Lower leg skin (tissue), 4 donors: ENCODE results near the gene CIAO3. TPM values are rescaled to one million over a fixed set of nuclear protein-coding genes. Genes with fewer than 3 reads are reported as not detected.
"Not testable (repeated sequence)": the region's sequence is repeated elsewhere in the genome, so short reads cannot be mapped to it uniquely, and the experiment has no call there.

Experiments used
- DNase-seq, 2 donors: peaks; one replicate each; pipeline ENCODE4 v3.0.0-alpha.2; 2019; ENCODE audit warnings: low spot score in 2 of 2
- H3K4me3 ChIP-seq: fragments of 200-600 bp; sonication (generic); 2 replicates; pipeline ENCODE4 v1.5.1; 2017; ENCODE audit warnings: mild to moderate bottlenecking, low read depth; ENCODE audit not compliant: poor library complexity, severe bottlenecking
- CTCF ChIP-seq, 3 donors: fragments of 450-650 bp; IDR thresholded peaks; one replicate each; pipeline ENCODE4 v1.5.1; 2016; ENCODE audit warnings: antibody characterized with exemption in 3 of 3, mild to moderate bottlenecking in 3 of 3, moderate library complexity in 2 of 3
- POLR2A ChIP-seq, 2 donors: fragments of 450-650 bp; IDR thresholded peaks; one replicate each; pipeline ENCODE4 v1.6.1; 2016 to 2017; ENCODE audit warnings: antibody characterized with exemption in 2 of 2, mild to moderate bottlenecking in 1 of 2, moderate library complexity in 1 of 2
- WGBS, 2 donors: methylation state at CpG; one replicate each; pipeline ENCODE4 v1.1.5; 2018; 5-methylcytosine and 5-hydroxymethylcytosine counted together
- intact Hi-C: fragments of 100-400 bp; cut with DNase I; formaldehyde crosslinking; loops from one replicate; pipeline ENCODE4 v1.15.0; 2023; ENCODE audit warnings: low total_unique reads
- total RNA-seq, 4 donors: library from RNA; depleted of rRNA; stranded (reverse); fragments of >200 nt; gene quantifications; one replicate each; pipeline ENCODE4 v1.1.0, GENCODE V29; 2016

CIAO3 gene
- total RNA-seq, 4 donors from 2014 or later, result 34.7 to 75.8 (median 42.2) TPM

GRCh38 chr16:778909-779527 lies 38.2 kb upstream of the CIAO3 start:
- intact Hi-C loops, result no loop called here
- H3K4me3 ChIP-seq, result no peak overlapping the region
- no peak for DNase-seq
- TF ChIP-seq POLR2A (IDR thresholded peaks at IDR 0.05), result no peak
- no peak for TF ChIP-seq CTCF (IDR thresholded peaks at IDR 0.05)
- 87 to 89% methylated on average over 6 of the region's 6 CpGs for WGBS, 2 donors

GRCh38 chr16:778447-778846 lies 37.6 kb upstream of the CIAO3 start:
- no peak overlapping the region for H3K4me3 ChIP-seq
- intact Hi-C loops, result no loop called here
- 71 to 76% methylated on average over 11 of the region's 11 CpGs for WGBS, 2 donors
- no peak for DNase-seq
- TF ChIP-seq POLR2A (IDR thresholded peaks at IDR 0.05), result no peak
- no peak for TF ChIP-seq CTCF (IDR thresholded peaks at IDR 0.05)

GRCh38 chr16:777826-778225 lies 37.0 kb upstream of the CIAO3 start:
- TF ChIP-seq CTCF (IDR thresholded peaks at IDR 0.05) (no peak), POLR2A (IDR thresholded peaks at IDR 0.05) (no peak)
- no peak for DNase-seq
- no peak overlapping the region for H3K4me3 ChIP-seq
- WGBS, 2 donors, result 36 to 37% methylated on average over 16 of the region's 16 CpGs
- intact Hi-C loops, result no loop called here

GRCh38 chr16:776824-777223 lies 36.0 kb upstream of the CIAO3 start:
- no peak for DNase-seq
- H3K4me3 ChIP-seq, result no peak overlapping the region
- 83 to 87% methylated on average over 9 of the region's 9 CpGs for WGBS, 2 donors
- TF ChIP-seq POLR2A (IDR thresholded peaks at IDR 0.05) (no peak), CTCF (IDR thresholded peaks at IDR 0.05) (no peak)
- intact Hi-C loops, result no loop called here

- WGBS, 2 donors, result 88 to 93% methylated on average over 10 of the region's 10 CpGs
- H3K4me3 ChIP-seq, DNase-seq, intact Hi-C loops: not testable (repeated sequence)
Measured at GRCh38 chr16:776298-776697, 35.5 kb upstream of the CIAO3 start.

GRCh38 chr16:775236-775796 lies 34.5 kb upstream of the CIAO3 start:
- intact Hi-C loops, result no loop called here
- no peak for TF ChIP-seq POLR2A (IDR thresholded peaks at IDR 0.05)
- TF ChIP-seq CTCF (IDR thresholded peaks at IDR 0.05), result no peak
- DNase-seq, result no peak
- WGBS, 2 donors, result 53 to 61% methylated on average over 25 to 35 of the region's 36 CpGs
- no peak overlapping the region for H3K4me3 ChIP-seq
